Measurements from ENCODE around the gene IRF2BPL.

- TF ChIP-seq CTCF (IDR thresholded peaks at IDR 0.05; ENCODE audit: low read depth, low read length): no peak
- TF ChIP-seq EZH2phosphoT487 (IDR thresholded peaks at IDR 0.05; ENCODE audit: low read depth): no peak
Observed at GRCh38 chr14:76997257-76997970, 31.1 kb downstream of the IRF2BPL start.
